K562 (cell line): ENCODE results near the gene NFKBIB. TPM values are rescaled to one million over a fixed set of nuclear protein-coding genes. Genes with fewer than 3 reads are reported as not detected.

ENCODE experiments used
- BRCA1 ChIP-seq, 2 experiments: fragments of 450-650 bp in 1 of 2; sonication (generic) in 1 of 2; formaldehyde crosslinking in 1 of 2; IDR thresholded peaks; 2 replicates each; pipeline versions ENCODE4 v1.5.0 to v1.6.1; 2017 to 2020; ENCODE audit warnings: mild to moderate bottlenecking in 1 of 2, missing genetic modification reagents in 1 of 2
- CBFB ChIP-seq: sonication (generic); formaldehyde crosslinking; IDR thresholded peaks from 2 replicates; pipeline ENCODE4 v1.4.0; 2020; ENCODE audit warnings: mild to moderate bottlenecking, missing genetic modification reagents
- CREB3L1 ChIP-seq: fragments of 450-650 bp; IDR thresholded peaks from 2 replicates; pipeline ENCODE4 v1.6.1; 2014; ENCODE audit warnings: low read depth, mild to moderate bottlenecking, moderate library complexity, borderline replicate concordance
- CREM ChIP-seq: IDR thresholded peaks from 2 replicates; pipeline ENCODE4 v1.6.1; 2014; ENCODE audit warnings: antibody characterized with exemption, low read depth
- CXXC5 ChIP-seq: fragments of 250-450 bp; sonication (Bioruptor Pico); IDR thresholded peaks from 2 replicates; pipeline ENCODE4 v1.8.0; 2022; ENCODE audit warnings: inconsistent platforms, mild to moderate bottlenecking, moderate library complexity
- FOXK1 ChIP-seq: sonication (generic); formaldehyde crosslinking; IDR thresholded peaks from 2 replicates; pipeline ENCODE4 v1.8.0; 2022; ENCODE audit warnings: missing genetic modification reagents, mild to moderate bottlenecking, borderline replicate concordance
- GTF2A2 ChIP-seq: IDR thresholded peaks from 2 replicates; pipeline ENCODE4 v1.6.1; 2016; ENCODE audit warnings: mild to moderate bottlenecking, missing genetic modification characterization, missing compliant biosample characterization
- HNRNPL ChIP-seq: fragments of 200-400 bp; formaldehyde crosslinking; IDR thresholded peaks from 2 replicates; pipeline ENCODE4 v1.6.1; 2017; ENCODE audit warnings: low read depth, mild to moderate bottlenecking, low read length
- MCM2 ChIP-seq: fragments of 450-650 bp; IDR thresholded peaks from 2 replicates; pipeline ENCODE4 v1.6.1; 2017; ENCODE audit warnings: low read depth, mild to moderate bottlenecking
- NCOA2 ChIP-seq, 2 experiments: fragments of 450-650 bp; IDR thresholded peaks; 2 replicates each; pipeline ENCODE4 v1.6.1; 2018; ENCODE audit warnings: mild to moderate bottlenecking in 2 of 2, moderate library complexity in 1 of 2; ENCODE audit not compliant: partially characterized antibody in 2 of 2
- NRF1 ChIP-seq, 2 experiments: fragments of 450-650 bp; IDR thresholded peaks in 1 of 2; conservative IDR thresholded peaks in 1 of 2; 2 replicates each; pipeline ENCODE4 v1.6.1; 2014; ENCODE audit warnings: mild to moderate bottlenecking in 2 of 2
- PKNOX1 ChIP-seq: fragments of 450-650 bp; IDR thresholded peaks from 2 replicates; pipeline ENCODE4 v1.6.1; 2016
- PTBP1 ChIP-seq: fragments of 200-400 bp; formaldehyde crosslinking; IDR thresholded peaks from 2 replicates; pipeline ENCODE4 v1.6.1; 2017; ENCODE audit warnings: low read depth, low read length
- RAD21 ChIP-seq, 2 experiments: fragments of 250-450 bp in 1 of 2; fragments of 450-650 bp in 1 of 2; sonication (Bioruptor Pico) in 1 of 2; formaldehyde crosslinking in 1 of 2; IDR thresholded peaks in 1 of 2; conservative IDR thresholded peaks in 1 of 2; 2 replicates each; pipeline versions ENCODE4 v1.4.0 to v1.8.0; 2020 to 2022; ENCODE audit warnings: mild to moderate bottlenecking in 2 of 2, moderate library complexity in 1 of 2
- RNF219 ChIP-seq: fragments of 250-450 bp; sonication (Bioruptor Pico); IDR thresholded peaks from 2 replicates; pipeline ENCODE4 v1.5.0; 2022; ENCODE audit warnings: mild to moderate bottlenecking
- SREBF1 ChIP-seq: fragments of 150-350 bp; IDR thresholded peaks from 2 replicates; pipeline ENCODE4 v1.6.1; 2014; ENCODE audit warnings: antibody characterized with exemption, low read depth, low read length, borderline replicate concordance
- SRSF9 ChIP-seq: fragments of 200-400 bp; formaldehyde crosslinking; IDR thresholded peaks from 2 replicates; pipeline ENCODE4 v1.6.1; 2017; ENCODE audit warnings: low read depth, low read length, borderline replicate concordance
- TCF7L2 ChIP-seq: fragments of 150-350 bp; IDR thresholded peaks from 2 replicates; pipeline ENCODE4 v1.6.1; 2016; ENCODE audit warnings: low read depth, mild to moderate bottlenecking, low read length, moderate library complexity
- TFAM ChIP-seq: fragments of 250-450 bp; sonication (Bioruptor Pico); conservative IDR thresholded peaks from 2 replicates; pipeline ENCODE4 v1.5.0; 2021; ENCODE audit warnings: mild to moderate bottlenecking, moderate library complexity
- ZBTB9 ChIP-seq: fragments of 450-650 bp; formaldehyde crosslinking; IDR thresholded peaks from 2 replicates; pipeline ENCODE4 v1.4.0; 2020; ENCODE audit warnings: mild to moderate bottlenecking, moderate library complexity
- ZNF316 ChIP-seq: fragments of 450-650 bp; IDR thresholded peaks from 2 replicates; pipeline ENCODE4 v1.6.1; 2016
- polyA plus RNA-seq, 8 experiments: library from polyadenylated mRNA; depleted of rRNA in 4 of 8; stranded (reverse) in 5 of 8; unstranded in 3 of 8; fragments of >200 nt; fragmentation: Nextera tagmentation in 2 of 8; fragmentation: Illumina TruSeq in 1 of 8; extraction: Ambion mirVana in 2 of 8; extraction: Trizol in 1 of 8; gene quantifications; 2 replicates each; pipeline versions ENCODE4 v1.2.1 to v1.2.3, GENCODE V29; 2011 to 2014; ENCODE audit warnings: inconsistent platforms in 1 of 8, missing spikeins in 1 of 8
- total RNA-seq, 7 experiments: library from RNA; depleted of rRNA in 6 of 7; stranded (reverse); fragments of >200 nt in 6 of 7; fragmentation: Illumina TruSeq in 2 of 7; extraction: Trizol in 2 of 7; gene quantifications; 2 replicates each; pipeline versions ENCODE4 v1.2.1 to v1.2.3, GENCODE V29; 2011 to 2021; ENCODE audit warnings: low replicate concordance in 1 of 7
- TF ChIP-seq, protein P1 (sequence below): fragments of 250-450 bp; sonication (Bioruptor Pico); IDR thresholded peaks from 2 replicates; pipeline ENCODE4 v1.6.1; 2021; ENCODE audit warnings: mild to moderate bottlenecking

NFKBIB gene
- total and polyA plus RNA-seq, 9 of the 15 experiments (the other 6 are each of a cell fraction or from before 2014, with no cell fraction given), result 1.5 to 44.9 (median 10.4) TPM

DNA sequence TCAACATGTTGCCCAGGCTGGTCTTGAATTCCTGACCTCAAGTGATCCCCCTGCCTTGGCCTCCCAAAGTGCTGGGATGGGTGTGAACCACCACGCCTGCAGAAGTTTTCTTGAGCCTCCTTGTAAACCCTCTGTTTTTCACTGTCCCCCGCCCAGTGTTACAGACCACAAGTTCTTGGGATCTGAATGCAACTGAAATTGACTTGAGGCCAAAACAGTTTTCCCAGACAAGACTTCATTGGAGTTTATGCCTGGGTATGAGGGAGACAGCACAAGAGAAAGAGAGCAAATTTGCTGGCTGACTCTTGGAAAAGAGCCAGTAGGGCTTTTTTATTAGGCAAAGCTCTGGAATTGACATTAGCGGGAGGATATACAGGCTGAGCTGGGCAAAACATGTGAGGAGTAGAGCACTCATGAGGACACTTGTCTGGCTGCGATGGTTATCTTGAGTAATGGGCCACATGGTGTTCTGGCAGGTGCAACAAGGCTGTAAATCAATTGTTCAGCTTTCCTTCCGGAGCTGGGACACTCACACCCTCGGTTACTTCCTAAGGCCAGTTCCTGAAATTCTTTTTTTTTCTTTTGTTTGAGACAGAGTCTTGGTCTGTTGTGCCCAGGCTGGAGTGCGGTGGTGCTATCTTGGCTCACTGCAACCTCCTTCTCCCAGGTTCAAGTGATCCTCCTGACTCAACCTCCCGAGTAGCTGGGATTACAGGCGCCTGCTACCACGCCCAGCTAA is 37.3 kb upstream of the NFKBIB start (continued):
- TF ChIP-seq NRF1 (conservative IDR thresholded peaks at IDR 0.05 in 1 of 2, IDR thresholded peaks at IDR 0.05 in 1 of 2) (0 out of 4 replicates have a peak, but pooled peaks of 1 of the 2 experiments have one; percentile 13), PTBP1 (no peak), HNRNPL (no peak), BRCA1 (IDR thresholded peaks at IDR 0.05) (no peak), BRCA1 (CRISPR knock-in tag; IDR thresholded peaks at IDR 0.05) (no peak), PKNOX1 (peak; percentile 97), CBFB (CRISPR knock-in tag) (no peak), SRSF9 (no peak), TFAM (CRISPR knock-in tag) (no peak), MCM2 (no peak), GTF2A2 (no peak), CXXC5 (CRISPR knock-in tag) (peak; percentile 44; the same call in 1 of the 2 replicates), SREBF1 (no peak), RAD21 (CRISPR knock-in tag; conservative IDR thresholded peaks at IDR 0.05 in 1 of 2, IDR thresholded peaks at IDR 0.05 in 1 of 2) (0 out of 4 replicates have a peak, but pooled peaks of 1 of the 2 experiments have one; percentile 7), CREB3L1 (peak; percentile 20; the same call in 1 of the 2 replicates), TCF7L2 (no peak), CREM (no peak), NCOA2 (IDR thresholded peaks at IDR 0.05; ENCODE audit: partially characterized antibody in 2 of 2) (no peak), RNF219 (no peak), ZBTB9 (no peak), FOXK1 (CRISPR knock-in tag) (no peak), ZNF316 (no peak)
- TF ChIP-seq, protein P1, sequence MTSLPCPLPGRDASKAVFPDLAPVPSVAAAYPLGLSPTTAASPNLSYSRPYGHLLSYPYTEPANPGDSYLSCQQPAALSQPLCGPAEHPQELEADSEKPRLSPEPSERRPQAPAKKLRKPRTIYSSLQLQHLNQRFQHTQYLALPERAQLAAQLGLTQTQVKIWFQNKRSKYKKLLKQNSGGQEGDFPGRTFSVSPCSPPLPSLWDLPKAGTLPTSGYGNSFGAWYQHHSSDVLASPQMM (CRISPR knock-in tag), result no peak
